Spleen (tissue), 7 donors: ENCODE data around the gene LYL1.

Experiments
- CTCF ChIP-seq, 11 experiments: fragments of 200-600 bp in 7 of 11; fragments of 450-650 bp in 4 of 11; sonication (generic) in 4 of 11; IDR thresholded peaks in 8 of 11; conservative IDR thresholded peaks in 3 of 11; 1 replicate in 7 of 11; 2 replicates in 4 of 11; pipeline versions ENCODE4 v1.4.0 to v1.8.0; 2016 to 2021; ENCODE audit warnings: antibody characterized with exemption in 11 of 11, inconsistent platforms in 4 of 11, mild to moderate bottlenecking in 1 of 11
- POLR2A ChIP-seq, 3 donors: fragments of 450-650 bp; IDR thresholded peaks; one replicate each; pipeline ENCODE4 v1.5.1; 2017; ENCODE audit warnings: antibody characterized with exemption in 3 of 3, mild to moderate bottlenecking in 1 of 3
- POLR2AphosphoS5 ChIP-seq, 3 donors: sonication (generic); formaldehyde crosslinking; IDR thresholded peaks; one replicate each; pipeline ENCODE4 v1.5.1; 2017; ENCODE audit warnings: antibody characterized with exemption in 3 of 3
- donor health status: DM: no; HTN: no; CAD: no; lungs with moderate emphysema.
- donor health status: DM: no; HTN: no; CAD: no.
- donor health status: DM: no; HTN: no; CAD: no.

GRCh38 chr19:13087795-13088537, 14.7 kb downstream of the LYL1 start:
- TF ChIP-seq CTCF (IDR thresholded peaks at IDR 0.05 in 8 of 11, conservative IDR thresholded peaks at IDR 0.05 in 3 of 11) (no peak), POLR2A (IDR thresholded peaks at IDR 0.05) (no peak), POLR2AphosphoS5 (IDR thresholded peaks at IDR 0.05) (no peak)
